Panc1 (cell line): Measurements from ENCODE around the gene PARP8. TPM values are rescaled to one million over a fixed set of nuclear protein-coding genes. Genes with fewer than 3 reads are reported as not detected.
"Not testable (repeated sequence)": the region's sequence is repeated elsewhere in the genome, so short reads cannot be mapped to it uniquely, and the experiment has no call there.

Experiments
- ATAC-seq: fragments of 200-7000 bp; cut with Tn5 transposase; 2 replicates; pipeline ENCODE4 v1.9.1; 2020; ENCODE audit warnings: mild to moderate bottlenecking, moderate library complexity
- BruUV-seq: library from RNA; stranded (reverse); fragments of 400-500 nt; replicated peaks from 2 replicates; lab custom pipeline; 2021; lab: Mats Ljungman, UMichigan
- CTCF ChIA-PET: fragments of 300-600 bp; sonication (Branson Sonifier 250); formaldehyde crosslinking; loops from one replicate; lab custom pipeline; 2022; ENCODE audit warnings: antibody characterized with exemption; lab: Charles Lee
- POLR2A ChIA-PET: fragments of 300-600 bp; sonication (Branson Sonifier 250); formaldehyde crosslinking; loops from one replicate; lab custom pipeline; 2022; ENCODE audit warnings: antibody characterized with exemption; lab: Charles Lee
- DNase-seq: peaks from one replicate; pipeline ENCODE4 v3.0.0-alpha.2; 2010; ENCODE audit warnings: low read depth, low spot score
- H3K27ac ChIP-seq: 2 replicates; pipeline ENCODE4 v1.5.1; 2011; ENCODE audit warnings: mild to moderate bottlenecking, low read length, inconsistent platforms
- H3K27me3 ChIP-seq: fragments of 200-500 bp; sonication (Bioruptor generic); 2 replicates; pipeline ENCODE4 v1.6.0; 2014; ENCODE audit warnings: low read length, inconsistent platforms; ENCODE audit not compliant: control insufficient read depth, insufficient read depth
- H3K36me3 ChIP-seq: fragments of 200-500 bp; sonication (Bioruptor generic); 2 replicates; pipeline ENCODE4 v1.5.1; 2014; ENCODE audit warnings: inconsistent platforms, mild to moderate bottlenecking, low read length, moderate library complexity; ENCODE audit not compliant: control insufficient read depth, insufficient read depth
- H3K4me1 ChIP-seq: 2 replicates; pipeline ENCODE4 v1.5.1; 2011; ENCODE audit warnings: inconsistent platforms, mild to moderate bottlenecking, low read length, moderate library complexity; ENCODE audit not compliant: control insufficient read depth, insufficient read depth
- H3K4me3 ChIP-seq, 2 experiments: 2 replicates each; pipeline ENCODE4 v1.5.1; 2011 to 2012; ENCODE audit warnings: low read depth in 2 of 2, low read length in 2 of 2, mild to moderate bottlenecking in 2 of 2, inconsistent platforms in 1 of 2, moderate library complexity in 1 of 2
- H3K9me3 ChIP-seq: fragments of 200-500 bp; sonication (Bioruptor generic); 2 replicates; pipeline ENCODE4 v1.5.1; 2014; ENCODE audit warnings: low read depth, mild to moderate bottlenecking, inconsistent platforms, low read length, moderate library complexity; ENCODE audit not compliant: control insufficient read depth, insufficient read depth
- POLR2AphosphoS5 ChIP-seq: IDR thresholded peaks from 2 replicates; pipeline ENCODE4 v1.6.1; 2012; ENCODE audit warnings: mild to moderate bottlenecking, low read depth, low read length, moderate library complexity
- SIN3A ChIP-seq: IDR thresholded peaks from 2 replicates; pipeline ENCODE4 v1.6.1; 2012; ENCODE audit warnings: low read depth, mild to moderate bottlenecking, low read length, moderate library complexity, borderline replicate concordance; ENCODE audit not compliant: insufficient read depth
- in situ Hi-C: cut with HindIII; loops from 2 replicates; pipeline ENCODE4 v1.10.0; 2016; ENCODE audit warnings: low sequenced_read_pairs, low pct_unique_long_range_greater_than_20kb
- intact Hi-C: fragments of 100-400 bp; cut with micrococcal nuclease; formaldehyde crosslinking; loops from one replicate; pipeline ENCODE4 v1.10.0; 2022; ENCODE audit not compliant: unreplicated experiment
- total RNA-seq: library from RNA; stranded (reverse); gene quantifications from one replicate; pipeline ENCODE4 v1.2.1, GENCODE V29; 2021; ENCODE audit not compliant: unreplicated experiment
- TF ChIP-seq, protein P1 (sequence below): fragments of 450-650 bp; IDR thresholded peaks from 2 replicates; pipeline ENCODE4 v1.5.1; 2017; ENCODE audit warnings: mild to moderate bottlenecking
- TF ChIP-seq, protein P2 (sequence below), 2 experiments: IDR thresholded peaks; 2 replicates each; pipeline ENCODE4 v1.6.1; 2011 to 2012; ENCODE audit warnings: low read depth in 2 of 2, control low read depth in 1 of 2, low read length in 1 of 2, mild to moderate bottlenecking in 1 of 2, moderate library complexity in 1 of 2; ENCODE audit not compliant: insufficient read depth in 1 of 2

The PARP8 gene
- total RNA-seq, 1 experiment from 2014 or later = 20.2 TPM

DNA sequence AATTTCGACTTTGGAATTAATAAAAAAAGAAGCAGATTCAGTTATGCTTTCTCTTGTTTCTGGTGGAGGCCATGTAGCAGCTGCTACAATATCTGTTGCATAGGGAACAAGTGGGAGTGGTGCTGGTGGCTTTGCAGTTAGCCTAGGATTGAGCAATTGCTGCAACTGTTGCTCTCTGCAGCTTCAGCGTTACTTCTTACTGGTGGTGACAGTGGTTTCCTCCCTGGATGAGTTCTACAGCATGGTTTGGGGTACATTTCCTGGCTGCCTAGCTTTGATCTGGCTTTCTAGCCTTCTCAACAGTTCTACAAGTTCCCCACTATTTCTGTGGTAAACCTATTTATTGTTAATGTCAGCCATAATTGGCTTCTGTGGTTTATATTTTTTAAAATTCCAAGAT, 31.6 kb upstream of the PARP8 start:
- H3K9me3 ChIP-seq, in situ Hi-C loops, H3K36me3 ChIP-seq, H3K27me3 ChIP-seq, H3K27ac ChIP-seq, H3K4me1 ChIP-seq, ATAC-seq, DNase-seq, POLR2A ChIA-PET, H3K4me3 ChIP-seq, intact Hi-C loops, CTCF ChIA-PET, BruUV-seq: not testable (repeated sequence)

DNA sequence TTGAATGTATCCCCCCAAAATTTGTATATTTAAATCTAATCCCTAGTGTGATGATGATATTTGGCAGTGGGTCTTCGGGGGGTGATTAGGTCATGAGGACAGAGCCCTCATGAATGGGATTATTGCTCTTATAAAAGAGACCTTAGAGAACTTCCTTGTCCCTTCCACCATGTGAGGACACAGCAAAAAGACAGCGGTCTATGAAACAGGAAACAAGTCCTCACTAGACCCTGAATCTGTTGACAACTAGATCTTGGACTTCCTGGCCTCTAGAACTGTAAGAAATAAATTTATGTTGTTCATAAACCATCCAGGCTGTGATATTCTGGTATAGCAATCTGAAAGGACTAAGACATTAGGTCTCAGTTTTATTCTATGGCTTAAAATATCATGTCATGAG, 28.9 kb upstream of the PARP8 start:
- H3K27me3 ChIP-seq, in situ Hi-C loops, H3K4me3 ChIP-seq, H3K27ac ChIP-seq, H3K36me3 ChIP-seq, H3K4me1 ChIP-seq, DNase-seq, ATAC-seq, POLR2A ChIA-PET, BruUV-seq, H3K9me3 ChIP-seq, intact Hi-C loops, CTCF ChIA-PET: not testable (repeated sequence)

GRCh38 chr5:50646591-50646990, 19.8 kb upstream of the PARP8 start:
- Histone ChIP-seq H3K9me3 (no peaks in the 10 kb centered on the region), H3K4me3 (no peak overlapping the region), H3K27me3 (no peaks in the 10 kb centered on the region), H3K27ac (no peak overlapping the region), H3K36me3 (no peaks in the 10 kb centered on the region), H3K4me1 (no peaks in the 10 kb centered on the region)
- ChIA-PET POLR2A (no interaction called here), CTCF (no interaction called here)
- TF ChIP-seq POLR2AphosphoS5 = no peak
- no peak for TF ChIP-seq SIN3A
- TF ChIP-seq, protein P1, sequence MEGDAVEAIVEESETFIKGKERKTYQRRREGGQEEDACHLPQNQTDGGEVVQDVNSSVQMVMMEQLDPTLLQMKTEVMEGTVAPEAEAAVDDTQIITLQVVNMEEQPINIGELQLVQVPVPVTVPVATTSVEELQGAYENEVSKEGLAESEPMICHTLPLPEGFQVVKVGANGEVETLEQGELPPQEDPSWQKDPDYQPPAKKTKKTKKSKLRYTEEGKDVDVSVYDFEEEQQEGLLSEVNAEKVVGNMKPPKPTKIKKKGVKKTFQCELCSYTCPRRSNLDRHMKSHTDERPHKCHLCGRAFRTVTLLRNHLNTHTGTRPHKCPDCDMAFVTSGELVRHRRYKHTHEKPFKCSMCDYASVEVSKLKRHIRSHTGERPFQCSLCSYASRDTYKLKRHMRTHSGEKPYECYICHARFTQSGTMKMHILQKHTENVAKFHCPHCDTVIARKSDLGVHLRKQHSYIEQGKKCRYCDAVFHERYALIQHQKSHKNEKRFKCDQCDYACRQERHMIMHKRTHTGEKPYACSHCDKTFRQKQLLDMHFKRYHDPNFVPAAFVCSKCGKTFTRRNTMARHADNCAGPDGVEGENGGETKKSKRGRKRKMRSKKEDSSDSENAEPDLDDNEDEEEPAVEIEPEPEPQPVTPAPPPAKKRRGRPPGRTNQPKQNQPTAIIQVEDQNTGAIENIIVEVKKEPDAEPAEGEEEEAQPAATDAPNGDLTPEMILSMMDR = no peak
- TF ChIP-seq, protein P2, sequence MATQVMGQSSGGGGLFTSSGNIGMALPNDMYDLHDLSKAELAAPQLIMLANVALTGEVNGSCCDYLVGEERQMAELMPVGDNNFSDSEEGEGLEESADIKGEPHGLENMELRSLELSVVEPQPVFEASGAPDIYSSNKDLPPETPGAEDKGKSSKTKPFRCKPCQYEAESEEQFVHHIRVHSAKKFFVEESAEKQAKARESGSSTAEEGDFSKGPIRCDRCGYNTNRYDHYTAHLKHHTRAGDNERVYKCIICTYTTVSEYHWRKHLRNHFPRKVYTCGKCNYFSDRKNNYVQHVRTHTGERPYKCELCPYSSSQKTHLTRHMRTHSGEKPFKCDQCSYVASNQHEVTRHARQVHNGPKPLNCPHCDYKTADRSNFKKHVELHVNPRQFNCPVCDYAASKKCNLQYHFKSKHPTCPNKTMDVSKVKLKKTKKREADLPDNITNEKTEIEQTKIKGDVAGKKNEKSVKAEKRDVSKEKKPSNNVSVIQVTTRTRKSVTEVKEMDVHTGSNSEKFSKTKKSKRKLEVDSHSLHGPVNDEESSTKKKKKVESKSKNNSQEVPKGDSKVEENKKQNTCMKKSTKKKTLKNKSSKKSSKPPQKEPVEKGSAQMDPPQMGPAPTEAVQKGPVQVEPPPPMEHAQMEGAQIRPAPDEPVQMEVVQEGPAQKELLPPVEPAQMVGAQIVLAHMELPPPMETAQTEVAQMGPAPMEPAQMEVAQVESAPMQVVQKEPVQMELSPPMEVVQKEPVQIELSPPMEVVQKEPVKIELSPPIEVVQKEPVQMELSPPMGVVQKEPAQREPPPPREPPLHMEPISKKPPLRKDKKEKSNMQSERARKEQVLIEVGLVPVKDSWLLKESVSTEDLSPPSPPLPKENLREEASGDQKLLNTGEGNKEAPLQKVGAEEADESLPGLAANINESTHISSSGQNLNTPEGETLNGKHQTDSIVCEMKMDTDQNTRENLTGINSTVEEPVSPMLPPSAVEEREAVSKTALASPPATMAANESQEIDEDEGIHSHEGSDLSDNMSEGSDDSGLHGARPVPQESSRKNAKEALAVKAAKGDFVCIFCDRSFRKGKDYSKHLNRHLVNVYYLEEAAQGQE (IDR thresholded peaks at IDR 0.05; ENCODE audit: insufficient read depth in 1 of 2, low read depth in 2 of 2, low read length in 1 of 2) = no peak
- intact Hi-C loops = no loop called here
- ATAC-seq (no peak), DNase-seq (no peak)
- in situ Hi-C loops = no loop called here
- no TSS peak for BruUV-seq
